Mesodermal cell (in vitro differentiated cells): Measurements from ENCODE around the gene MANSC4.

Experiments used
- H3K27ac ChIP-seq: 2 replicates; pipeline ENCODE4 v1.7.0; 2013; ENCODE audit warnings: mild to moderate bottlenecking, low read depth, low read length, moderate library complexity; ENCODE audit not compliant: severe bottlenecking
- H3K36me3 ChIP-seq: 2 replicates; pipeline ENCODE4 v1.7.1; 2013; ENCODE audit warnings: mild to moderate bottlenecking, low read length, moderate library complexity; ENCODE audit not compliant: control insufficient read depth, insufficient read depth
- H3K4me1 ChIP-seq: one replicate; pipeline ENCODE4 v1.7.1; 2013; ENCODE audit warnings: mild to moderate bottlenecking, low read length; ENCODE audit not compliant: insufficient read depth, control insufficient read depth, poor library complexity, severe bottlenecking
- H3K4me3 ChIP-seq: 2 replicates; pipeline ENCODE4 v1.7.0; 2013; ENCODE audit warnings: low read length, control low read depth, mild to moderate bottlenecking; ENCODE audit not compliant: insufficient read depth, poor library complexity, severe bottlenecking; ENCODE audit errors: extremely low read depth
- H3K9me3 ChIP-seq: 2 replicates; pipeline ENCODE4 v1.7.1; 2013; ENCODE audit warnings: mild to moderate bottlenecking, low read length, moderate library complexity; ENCODE audit not compliant: control insufficient read depth
- WGBS, 2 experiments: methylation state at CpG; one replicate each; pipeline ENCODE4 v1.1.5; 2013; ENCODE audit warnings: missing lambda C conversion rate in 2 of 2; ENCODE audit not compliant: insufficient coverage in 2 of 2; 5-methylcytosine and 5-hydroxymethylcytosine counted together

Gene MANSC4

GRCh38 chr12:27800819-27801218 is 20.8 kb upstream of the MANSC4 start:
- H3K36me3 ChIP-seq, result peaks cover 32% of the 10 kb centered on the region
- no peaks in the 10 kb centered on the region for H3K9me3 ChIP-seq
- H3K27ac ChIP-seq, result no peak overlapping the region
- 86 to 100% methylated on average over 1 of the region's 3 CpGs for WGBS, 2 experiments
- no peak overlapping the region for H3K4me3 ChIP-seq
- H3K4me1 ChIP-seq, result peaks cover 6% of the 10 kb centered on the region

- 93 to 98% methylated on average over 19 to 20 of the region's 24 CpGs for WGBS, 2 experiments
- Histone ChIP-seq H3K27ac (no peak overlapping the region), H3K4me3 (no peak overlapping the region), H3K4me1 (peaks cover 6% of the 10 kb centered on the region), H3K36me3 (peaks cover 63% of the 10 kb centered on the region), H3K9me3 (no peaks in the 10 kb centered on the region)
These were observed 17.4 kb upstream of the MANSC4 start for GRCh38 chr12:27797301-27798025.

DNA sequence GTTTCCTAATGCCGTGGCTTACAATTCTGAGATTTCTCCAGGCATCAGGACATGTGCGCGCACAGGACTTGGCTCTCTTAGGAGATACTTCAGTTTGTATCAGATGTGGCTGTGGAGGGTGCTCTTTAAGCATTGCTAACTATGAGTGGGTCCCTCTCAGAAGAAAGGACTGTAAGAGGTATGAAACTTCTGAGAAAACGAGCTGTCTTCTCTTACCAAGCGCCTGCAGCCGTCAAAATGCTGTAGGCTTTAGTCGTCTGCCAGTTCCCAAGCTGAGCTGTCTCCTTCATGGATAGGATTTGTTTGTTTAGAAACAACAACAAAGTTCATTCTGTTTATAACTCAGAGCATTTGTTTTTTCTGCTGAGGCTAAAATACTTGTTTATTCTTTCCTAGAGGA is 16.1 kb upstream of the MANSC4 start:
- Histone ChIP-seq H3K4me3 (no peak overlapping the region), H3K9me3 (no peaks in the 10 kb centered on the region), H3K36me3 (peaks cover 77% of the 10 kb centered on the region), H3K27ac (no peak overlapping the region), H3K4me1 (peaks cover 6% of the 10 kb centered on the region)
- 94 to 97% methylated on average over 4 to 6 of the region's 7 CpGs for WGBS, 2 experiments

DNA sequence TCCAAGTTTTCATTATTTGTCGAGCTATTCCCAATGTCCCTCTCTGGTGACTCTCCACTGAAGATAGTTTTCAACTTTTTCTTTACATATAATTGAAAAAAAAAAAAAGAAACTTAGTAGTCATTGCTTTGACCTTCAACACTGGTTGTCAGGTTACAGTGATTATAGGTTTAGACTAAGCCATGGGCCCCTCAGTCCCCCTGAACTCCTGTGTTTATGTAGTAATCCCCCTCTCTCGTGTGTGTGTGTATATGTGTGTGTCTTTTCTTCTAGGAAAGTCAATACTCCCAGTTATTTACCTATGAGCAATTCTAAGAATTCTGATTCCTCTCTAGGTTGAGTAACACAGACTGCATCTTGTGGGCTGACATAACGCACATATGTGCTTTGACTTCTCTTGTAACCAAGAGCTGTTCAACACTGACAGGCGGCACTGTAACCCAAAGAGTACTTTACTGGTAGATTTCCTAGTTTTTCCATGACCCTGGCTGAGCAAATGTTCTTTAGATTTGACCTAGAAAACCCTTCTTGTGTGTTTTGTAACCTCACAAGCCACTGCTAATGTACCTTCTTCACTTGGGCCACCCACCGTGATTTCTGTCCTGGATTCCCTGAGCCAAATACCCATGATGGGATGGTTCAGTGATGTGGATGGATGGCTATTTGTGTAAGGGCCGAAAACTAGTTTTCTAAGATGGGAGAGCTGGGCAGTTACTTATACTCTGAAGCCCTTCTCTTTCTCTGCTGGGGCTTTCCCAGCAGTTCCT is 15.0 kb upstream of the MANSC4 start:
- Histone ChIP-seq H3K36me3 (peaks cover 81% of the 10 kb centered on the region), H3K27ac (no peak overlapping the region), H3K9me3 (no peaks in the 10 kb centered on the region), H3K4me1 (peaks cover 6% of the 10 kb centered on the region), H3K4me3 (no peak overlapping the region)
- WGBS, 2 experiments, result 94 to 100% methylated on average over 2 to 3 of the region's 6 CpGs

DNA sequence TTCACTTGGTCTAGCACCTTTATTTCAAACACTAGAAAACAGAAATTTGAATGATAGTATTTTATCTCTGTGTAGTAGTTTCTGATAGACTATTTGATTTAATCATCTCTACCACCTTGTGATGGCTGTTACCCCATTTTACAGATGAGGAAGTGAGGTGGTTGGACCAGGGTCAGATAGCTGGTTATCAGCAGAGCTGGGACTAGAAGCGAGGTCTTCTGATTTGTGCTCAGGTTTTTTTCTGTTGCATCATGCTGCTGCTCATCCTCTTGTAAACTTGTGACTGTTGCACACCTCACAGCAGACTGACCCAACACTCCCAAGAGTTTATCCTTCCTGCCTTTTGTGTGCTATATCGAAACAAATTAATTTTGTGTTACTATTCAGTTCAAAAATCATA is 10.1 kb upstream of the MANSC4 start:
- Histone ChIP-seq H3K4me1 (peaks cover 9% of the 10 kb centered on the region), H3K36me3 (peaks cover 69% of the 10 kb centered on the region), H3K27ac (no peak overlapping the region), H3K9me3 (no peaks in the 10 kb centered on the region), H3K4me3 (no peak overlapping the region)
- 100% methylated on average over 1 of the region's 2 CpGs; no CpG with 5 or more reads in 1 of the 2 experiments for WGBS, 2 experiments

- no peak overlapping the region for H3K4me3 ChIP-seq
- WGBS, 2 experiments, result 100% methylated on average over 1 of the region's 2 CpGs; no CpG with 5 or more reads in 1 of the 2 experiments
- H3K27ac ChIP-seq, result no peak overlapping the region
- peaks cover 15% of the 10 kb centered on the region for H3K4me1 ChIP-seq
- H3K9me3 ChIP-seq, result no peaks in the 10 kb centered on the region
- H3K36me3 ChIP-seq, result peaks cover 54% of the 10 kb centered on the region
These were observed 7.5 kb upstream of the MANSC4 start for GRCh38 chr12:27787559-27787958.

DNA sequence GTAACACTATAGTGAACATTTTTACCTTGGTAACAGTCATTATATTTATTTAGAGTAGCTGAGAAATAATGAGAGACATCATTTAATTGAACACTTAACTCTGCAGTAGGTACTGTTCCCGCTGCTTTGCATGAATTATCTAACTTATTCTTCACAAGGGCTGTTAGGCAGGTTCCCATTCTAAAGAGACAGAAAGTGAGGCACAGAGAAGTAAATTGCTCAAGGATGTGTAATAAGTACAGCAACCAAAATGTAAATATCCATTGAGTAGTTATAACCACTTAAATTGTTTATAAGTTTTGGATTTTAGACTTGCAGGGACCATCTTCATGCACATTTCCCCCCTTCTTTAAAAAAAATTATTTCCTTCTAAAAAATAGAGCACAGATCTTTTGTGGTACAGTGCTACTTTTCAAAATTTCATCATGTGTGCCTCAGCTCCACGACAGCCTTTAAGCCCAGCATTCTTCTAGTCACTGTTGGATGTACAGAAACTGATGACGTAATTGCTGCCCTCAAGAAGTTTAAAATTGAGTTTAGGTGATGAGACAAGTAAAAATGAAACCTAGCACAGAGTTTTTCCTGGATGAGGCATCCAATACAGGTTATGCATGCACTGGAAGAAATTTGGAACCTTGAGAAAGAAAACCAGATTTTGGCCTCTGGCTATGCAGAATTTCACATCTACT is 6.0 kb upstream of the MANSC4 start:
- no peaks in the 10 kb centered on the region for H3K9me3 ChIP-seq
- WGBS, 2 experiments, result 100% methylated on average over 1 to 2 of the region's 3 CpGs
- H3K27ac ChIP-seq, result peak overlapping the region; percentile 13
- peaks cover 39% of the 10 kb centered on the region for H3K36me3 ChIP-seq
- H3K4me3 ChIP-seq, result no peak overlapping the region
- peaks cover 23% of the 10 kb centered on the region for H3K4me1 ChIP-seq

- Histone ChIP-seq H3K9me3 (no peaks in the 10 kb centered on the region), H3K27ac (peak overlapping the region; percentile 62), H3K36me3 (peaks cover 15% of the 10 kb centered on the region), H3K4me3 (no peak overlapping the region), H3K4me1 (peaks cover 28% of the 10 kb centered on the region)
- WGBS, 2 experiments, result no CpG with 5 or more reads among the region's 1 CpG
These were observed 2.4 kb upstream of the MANSC4 start for GRCh38 chr12:27782481-27782880.

- peak overlapping the region; percentile 64 for H3K4me3 ChIP-seq
- WGBS, 2 experiments, result 58 to 71% methylated on average over 2 of the region's 5 CpGs
- peaks cover 15% of the 10 kb centered on the region for H3K36me3 ChIP-seq
- H3K27ac ChIP-seq, result peak overlapping the region; percentile 62
- no peaks in the 10 kb centered on the region for H3K9me3 ChIP-seq
- peaks cover 28% of the 10 kb centered on the region for H3K4me1 ChIP-seq
These were observed 1.6 kb upstream of the MANSC4 start for GRCh38 chr12:27781680-27782079.

DNA sequence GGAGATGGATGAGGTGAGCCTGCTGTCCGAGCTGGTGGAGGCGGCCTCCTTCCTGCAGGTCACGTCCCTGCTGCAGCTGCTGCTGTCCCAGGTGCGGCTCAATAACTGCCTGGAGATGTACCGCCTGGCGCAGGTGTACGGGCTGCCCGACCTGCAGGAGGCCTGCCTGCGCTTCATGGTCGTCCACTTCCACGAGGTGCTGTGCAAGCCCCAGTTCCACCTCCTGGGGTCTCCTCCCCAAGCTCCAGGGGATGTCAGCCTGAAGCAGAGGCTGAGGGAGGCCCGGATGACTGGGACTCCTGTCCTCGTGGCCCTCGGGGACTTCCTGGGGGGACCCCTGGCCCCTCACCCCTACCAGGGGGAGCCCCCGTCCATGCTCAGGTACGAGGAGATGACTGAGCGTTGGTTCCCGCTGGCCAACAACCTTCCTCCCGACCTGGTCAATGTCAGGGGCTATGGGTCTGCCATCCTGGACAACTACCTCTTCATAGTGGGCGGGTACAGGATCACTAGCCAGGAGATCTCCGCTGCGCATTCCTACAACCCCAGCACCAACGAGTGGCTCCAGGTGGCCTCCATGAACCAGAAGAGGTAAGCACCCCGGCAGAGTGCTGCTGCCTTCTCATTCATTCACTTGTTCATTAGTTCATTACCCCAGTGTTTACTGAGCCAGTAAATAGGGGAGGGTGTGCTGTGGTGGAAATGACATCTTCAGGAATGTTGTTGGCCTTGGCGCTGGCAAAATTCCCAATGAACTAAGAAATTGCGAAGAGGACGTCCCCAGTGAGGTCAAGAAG is 774 bp upstream of the MANSC4 start:
- Histone ChIP-seq H3K4me3 (peak overlapping the region; percentile 64), H3K4me1 (peaks cover 26% of the 10 kb centered on the region), H3K36me3 (peaks cover 15% of the 10 kb centered on the region), H3K9me3 (no peaks in the 10 kb centered on the region), H3K27ac (peak overlapping the region; percentile 85)
- 6 to 7% methylated on average over 20 to 24 of the region's 27 CpGs for WGBS, 2 experiments
